ENCODE data around the gene UBR2.
A peak's percentile ranks its signal among the peaks of the same experiment; 100 is the strongest.
"Not testable (repeated sequence)": the region's sequence is repeated elsewhere in the genome, so short reads cannot be mapped to it uniquely, and the experiment has no call there.

Gene UBR2

DNA sequence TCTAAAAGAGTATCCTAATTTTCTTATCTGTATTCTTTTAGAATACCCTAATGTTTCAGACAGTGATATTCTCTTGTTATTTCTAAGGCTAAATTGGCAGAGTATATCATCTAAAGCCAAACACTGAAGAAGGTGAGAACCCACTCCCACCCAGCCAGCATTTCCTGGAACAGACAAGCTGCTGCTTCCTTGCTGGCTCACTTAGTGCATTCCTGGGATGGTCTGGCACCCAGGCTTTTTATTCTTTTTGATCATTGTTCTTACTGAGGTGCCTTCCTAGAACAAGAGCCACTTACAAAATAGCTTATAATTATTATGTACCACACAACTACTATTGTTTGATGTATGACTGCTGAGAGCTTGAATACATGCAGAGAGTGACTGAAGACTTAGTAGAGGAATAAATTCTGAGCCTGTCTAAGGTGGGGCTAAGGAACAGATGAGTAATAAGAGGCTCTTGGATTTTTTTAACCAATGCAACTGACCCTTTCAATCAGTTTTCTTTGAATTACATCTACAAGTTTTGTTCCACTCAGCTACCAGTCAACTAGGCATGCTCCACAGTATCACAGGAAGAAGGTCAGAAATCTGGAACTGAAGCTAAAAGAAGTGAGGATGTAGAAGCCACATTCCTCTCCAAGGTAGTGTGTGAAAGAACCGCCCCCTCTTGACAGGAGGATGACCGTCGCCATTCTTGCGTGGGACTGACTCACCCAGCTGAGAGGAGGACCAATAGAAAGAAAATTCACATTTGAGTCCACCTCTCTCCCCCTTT, 128.5 kb downstream of the UBR2 start:
- peak; percentile 33 for DNase-seq (ENCODE audit: low spot score)

- DNase-seq (ENCODE audit: low spot score), result no peak
Observed at GRCh38 chr6:42693725-42694323, 130.0 kb downstream of the UBR2 start.

DNA sequence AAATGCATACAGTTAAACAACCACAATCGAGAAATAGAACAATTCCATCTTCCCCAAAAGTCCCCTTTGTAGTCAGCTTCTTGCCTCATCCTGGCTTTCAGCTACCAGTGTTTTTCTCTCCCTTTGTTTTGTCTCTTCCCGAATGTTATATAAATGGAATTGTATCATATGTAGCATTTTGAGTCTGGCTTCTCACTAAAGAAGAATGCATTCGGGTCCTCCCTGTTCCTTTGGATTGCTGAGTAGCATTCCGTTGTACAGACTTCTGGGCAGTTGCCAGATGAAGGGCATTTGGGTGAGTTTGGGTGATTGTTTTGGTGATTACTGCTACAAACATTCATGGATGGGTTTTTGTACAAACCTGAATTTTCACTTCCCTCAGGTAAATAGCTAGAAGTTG, 130.8 kb downstream of the UBR2 start:
- no peak for DNase-seq (ENCODE audit: low spot score)

DNA sequence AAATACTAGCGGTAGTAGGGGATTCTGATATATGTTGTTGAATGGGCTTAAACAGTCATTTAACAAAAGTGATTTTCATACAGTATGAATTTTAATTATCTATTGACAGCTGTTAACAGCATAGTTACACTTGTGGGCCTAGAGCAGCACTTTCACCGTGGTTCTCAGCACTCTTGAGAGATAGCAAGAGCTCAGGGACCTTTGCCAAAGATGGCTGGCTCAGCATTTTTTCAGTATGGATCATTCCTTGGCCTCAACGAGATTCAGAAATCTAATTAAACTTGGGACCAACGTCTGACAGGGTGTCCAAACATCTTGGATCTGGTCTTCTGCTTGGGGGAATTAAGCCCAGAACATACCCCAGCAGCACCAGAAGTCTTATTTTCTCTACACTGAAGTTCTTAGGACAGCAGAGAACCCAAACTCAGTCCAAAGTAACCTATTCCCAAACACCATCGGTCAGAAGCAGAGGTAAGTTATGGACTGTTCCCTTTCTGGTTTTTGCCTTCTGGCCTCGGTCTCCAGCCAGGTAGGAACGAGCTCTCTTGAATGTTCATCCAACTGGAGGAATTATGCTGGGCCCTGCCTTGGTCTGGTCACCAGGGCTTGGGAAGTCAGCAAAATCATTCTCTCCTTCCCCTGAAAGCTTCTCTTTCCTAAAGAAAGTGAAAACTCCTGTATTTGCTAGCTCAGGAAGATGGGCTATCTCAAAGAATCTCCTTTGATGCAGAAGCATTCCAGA, 132.9 kb downstream of the UBR2 start:
- no peak for DNase-seq (ENCODE audit: low spot score)

GRCh38 chr6:42697268-42697655, 133.4 kb downstream of the UBR2 start:
- DNase-seq (ENCODE audit: low spot score), result no peak

GRCh38 chr6:42698217-42698616, 134.4 kb downstream of the UBR2 start:
- DNase-seq (ENCODE audit: low spot score), result no peak

DNA sequence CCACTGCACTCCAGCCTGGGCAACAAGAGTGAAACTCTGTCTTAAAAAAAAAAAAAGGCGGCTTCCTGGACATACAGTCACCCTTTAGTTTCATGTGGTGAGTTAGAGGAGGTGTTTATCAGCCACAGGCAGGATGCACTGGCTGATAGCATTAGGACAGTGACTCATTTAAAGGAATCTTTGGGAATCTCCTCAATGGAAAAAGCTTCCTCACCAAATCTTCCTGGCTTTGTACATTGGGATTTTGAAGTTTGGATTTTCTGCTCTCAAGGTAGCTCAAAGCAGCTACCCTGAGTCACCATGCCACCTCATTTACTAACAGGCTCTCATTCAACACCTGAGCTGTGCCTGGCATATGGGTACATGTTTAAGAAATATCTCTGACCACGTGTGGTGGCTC, 138.4 kb downstream of the UBR2 start:
- DNase-seq (ENCODE audit: low spot score), result no peak

DNA sequence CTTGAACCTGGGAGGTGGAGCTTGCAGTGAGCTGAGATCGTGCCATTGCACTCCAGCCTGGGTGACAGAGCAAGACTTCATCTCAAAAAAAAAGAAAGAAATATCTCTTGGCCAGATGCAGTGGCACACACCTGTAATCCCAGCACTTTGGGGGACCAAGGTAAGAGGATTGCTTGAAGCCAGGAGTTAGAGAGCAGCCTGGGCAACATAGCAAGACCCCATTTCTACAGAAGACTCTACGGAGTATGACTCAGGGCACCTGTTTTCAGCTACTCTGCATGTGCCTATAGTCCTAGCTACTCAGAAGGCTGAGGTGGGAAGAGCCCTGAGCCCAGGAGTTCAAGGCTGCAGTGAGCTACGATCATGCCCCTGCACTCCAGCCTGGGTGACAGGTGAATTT, 139.0 kb downstream of the UBR2 start:
- DNase-seq (ENCODE audit: low spot score), result not testable (repeated sequence)

GRCh38 chr6:42704251-42704936, 140.6 kb downstream of the UBR2 start:
- peak; percentile 54 for DNase-seq (ENCODE audit: low spot score)

DNA sequence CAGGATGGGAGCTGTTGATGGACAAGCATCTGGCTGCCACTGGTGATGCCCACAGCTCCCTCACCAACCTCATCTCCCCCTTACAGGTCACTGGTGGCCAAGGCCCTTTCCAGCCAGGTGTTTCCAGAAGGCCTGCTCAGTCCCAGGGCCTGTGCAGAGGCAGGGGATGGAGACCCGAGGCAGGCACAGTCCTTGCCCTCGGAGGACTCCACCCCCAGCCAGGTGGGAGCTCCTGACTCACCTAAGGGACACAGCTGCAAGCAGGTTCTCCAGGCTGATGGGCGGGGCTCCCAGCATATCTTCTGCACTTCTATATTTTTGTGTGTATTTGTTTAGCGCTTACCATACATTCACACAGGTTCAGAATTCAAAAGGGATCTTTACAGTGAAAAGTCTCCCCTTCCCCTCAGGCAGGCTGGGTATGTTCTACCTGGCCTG, 141.1 kb downstream of the UBR2 start:
- DNase-seq (ENCODE audit: low spot score), result no peak

DNA sequence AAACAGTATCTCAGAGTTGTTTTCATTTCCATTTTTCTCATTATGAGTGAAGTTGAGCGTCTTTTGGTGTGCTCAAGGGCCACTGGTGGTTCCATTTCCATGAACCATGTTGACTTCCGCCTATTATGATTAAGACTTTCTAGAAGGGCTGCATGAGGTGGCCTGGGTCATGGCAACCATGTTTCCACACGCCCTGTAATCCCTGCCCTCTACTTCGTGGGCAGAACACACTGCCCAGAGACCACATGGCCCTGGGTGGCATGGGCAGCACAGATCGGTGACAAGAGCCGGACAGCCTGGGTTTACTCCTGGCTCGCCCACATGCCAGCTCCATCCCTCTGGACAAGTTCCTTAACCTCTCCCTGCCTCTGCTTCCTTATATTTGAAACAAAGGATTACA, 143.8 kb downstream of the UBR2 start:
- no peak for DNase-seq (ENCODE audit: low spot score)

- DNase-seq (ENCODE audit: low spot score), result no peak
Observed at GRCh38 chr6:42708096-42708495, 144.3 kb downstream of the UBR2 start.

DNA sequence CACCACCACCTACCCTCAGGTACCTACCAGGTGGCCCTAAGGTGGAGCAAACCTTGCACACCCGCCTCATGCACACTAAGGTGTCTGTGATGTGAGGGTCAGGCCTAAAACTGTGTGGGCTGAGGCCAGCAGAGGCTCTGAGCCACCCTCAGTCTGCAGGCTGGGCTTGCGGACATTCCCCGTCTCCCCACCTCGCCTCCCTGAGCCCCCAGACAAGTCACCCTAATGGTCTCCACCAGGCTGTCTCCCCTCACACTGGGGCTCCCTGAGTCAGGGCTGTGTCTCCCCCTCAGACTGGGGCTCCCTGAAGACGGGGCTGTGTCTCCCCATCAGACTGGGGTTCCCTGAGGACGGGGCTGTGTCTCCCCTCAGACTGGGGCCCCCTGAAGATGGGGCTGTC, 146.0 kb downstream of the UBR2 start:
- no peak for DNase-seq (ENCODE audit: low spot score)

DNA sequence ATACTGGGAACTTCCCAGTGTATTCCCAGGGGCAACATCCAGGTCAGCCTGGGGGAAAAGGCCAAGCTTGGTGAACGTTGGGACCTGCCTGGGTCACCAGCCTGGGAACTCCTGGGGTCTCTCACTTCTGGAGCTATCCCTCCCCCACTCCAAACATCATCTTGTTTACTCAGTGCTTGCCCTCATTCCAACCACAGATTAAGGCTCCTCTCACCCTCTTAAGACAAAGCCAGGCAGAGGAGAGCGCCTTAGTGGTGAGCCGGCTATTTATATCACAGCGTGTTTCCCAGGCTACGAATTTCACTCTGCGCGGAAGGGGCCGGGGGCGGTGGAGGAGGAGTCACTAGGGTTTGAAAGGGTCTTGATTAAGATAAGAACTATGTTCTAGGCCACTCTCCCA, 146.5 kb downstream of the UBR2 start:
- peak; percentile 73 for DNase-seq (ENCODE audit: low spot score)

DNA sequence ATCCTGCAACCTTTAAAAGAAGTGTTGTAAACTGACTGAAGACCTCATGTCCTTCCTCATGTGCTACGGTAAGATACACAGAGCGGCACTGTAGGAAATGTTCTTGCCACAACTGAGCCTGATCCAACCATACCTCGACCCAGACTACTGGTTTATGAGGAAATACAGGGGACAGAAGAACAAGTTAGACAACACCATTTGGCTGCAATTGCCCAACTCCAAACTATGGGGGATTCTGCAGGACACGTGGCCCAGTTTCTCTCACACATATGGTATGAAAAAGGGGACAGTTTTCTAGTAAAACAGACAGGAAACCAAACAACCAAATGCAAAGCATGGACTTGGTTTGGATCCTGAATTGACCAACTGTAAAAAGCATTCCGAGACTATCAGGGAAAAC, 148.1 kb downstream of the UBR2 start:
- no peak for DNase-seq (ENCODE audit: low spot score)

- DNase-seq (ENCODE audit: low spot score), result no peak
Observed at GRCh38 chr6:42714098-42714761, 150.4 kb downstream of the UBR2 start.

DNA sequence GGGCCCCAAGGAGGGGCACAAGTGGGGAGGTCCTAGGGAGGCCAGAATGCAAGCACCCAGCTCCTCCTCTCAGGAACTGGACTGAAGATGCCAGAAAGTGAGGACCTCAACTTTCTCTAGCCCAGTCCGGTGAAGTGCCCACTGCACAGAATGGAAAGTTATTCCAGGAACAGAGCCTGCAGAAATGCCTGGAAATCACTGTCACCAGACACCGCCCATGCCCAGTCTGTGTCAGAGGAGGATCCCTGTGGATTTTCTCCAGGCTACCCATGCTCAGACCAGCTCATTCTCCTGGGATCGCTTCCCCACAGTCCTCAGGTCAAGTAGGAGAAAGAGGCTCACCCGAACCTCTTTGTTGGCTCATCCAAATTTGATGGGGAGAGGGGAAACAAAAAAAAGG, 152.0 kb downstream of the UBR2 start:
- DNase-seq (ENCODE audit: low spot score), result no peak

- DNase-seq (ENCODE audit: low spot score), result no peak
Observed at GRCh38 chr6:42720739-42721138, 156.9 kb downstream of the UBR2 start.

DNA sequence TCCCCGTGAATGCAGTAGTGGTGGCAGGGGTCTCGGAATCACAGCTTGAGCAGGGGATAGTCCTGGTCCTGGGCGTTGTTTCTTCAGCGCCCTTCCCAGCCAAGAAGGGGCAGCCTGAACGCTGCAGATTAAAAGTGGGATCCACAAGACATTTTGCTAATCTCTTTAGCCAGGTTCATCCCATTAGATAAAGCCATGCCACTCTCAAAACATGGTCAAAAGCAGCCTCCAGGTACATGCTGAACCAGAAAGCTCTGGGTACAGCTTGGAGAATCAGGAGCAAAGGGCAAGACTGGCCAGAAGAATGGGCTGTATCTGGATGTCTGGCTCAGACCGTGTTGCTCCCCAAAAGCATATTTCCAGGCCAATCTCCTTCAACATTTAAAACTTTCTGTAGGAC, 158.7 kb downstream of the UBR2 start, which contains the start of gene PRPH2:
Gene PRPH2, minus strand, starts transcription at position 101 of the 400 bp plus-strand sequence. CDS start 263 bp downstream, outside the sequence.
- DNase-seq (ENCODE audit: low spot score), result no peak

DNA sequence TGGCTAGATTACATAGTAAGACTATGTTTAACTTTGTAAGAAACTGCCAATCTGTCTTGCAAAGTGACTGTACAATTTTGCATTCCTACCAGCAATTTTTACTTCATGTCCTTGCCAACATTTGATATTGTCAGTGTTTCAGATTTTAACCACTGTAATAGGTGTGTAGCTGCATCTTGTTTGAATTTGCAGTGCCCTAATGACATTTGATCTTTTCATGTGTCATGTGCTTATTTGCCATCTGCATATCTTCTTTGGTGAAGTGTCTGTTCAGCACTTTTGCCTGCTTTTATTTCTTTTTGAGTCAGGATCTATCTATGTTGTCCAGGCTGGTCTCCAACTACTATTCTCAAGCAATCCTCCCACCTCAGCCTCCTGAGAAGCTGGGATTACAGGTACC, 161.0 kb downstream of the UBR2 start:
- no peak for DNase-seq (ENCODE audit: low spot score)

GRCh38 chr6:42726026-42726425, 162.2 kb downstream of the UBR2 start:
- no peak for DNase-seq (ENCODE audit: low spot score)

Data from iPS-NIHi11 (cell line).